ENCODE data around the gene RUBCNL. TPM values are rescaled to one million over a fixed set of nuclear protein-coding genes. Genes with fewer than 3 reads are reported as not detected.

Gene RUBCNL
- polyA plus RNA-seq, 1 donor (not counting 4 experiments of a cell fraction or from before 2014, with no cell fraction given): 0.12 TPM

- no peaks in the 10 kb centered on the region for H3K27me3 ChIP-seq (ENCODE audit: control insufficient read depth, extremely low read depth, insufficient read depth, low read length)
- H3K36me3 ChIP-seq (ENCODE audit: control insufficient read depth in 2 of 2, extremely low read depth in 1 of 2, insufficient read depth in 2 of 2, low read length in 2 of 2): no peaks in the 10 kb centered on the region
- FAIRE-seq (no peak), DNase-seq (ENCODE audit: low read depth, low spot score) (no peak)
- H2AFZ ChIP-seq (ENCODE audit: control insufficient read depth, low read length): no peak overlapping the region
- H3K9me1 ChIP-seq (ENCODE audit: control insufficient read depth, extremely low read depth, insufficient read depth, low read length): no peaks in the 10 kb centered on the region
- H3K9ac ChIP-seq (ENCODE audit: control insufficient read depth, extremely low read depth, insufficient read depth, low read length): no peak overlapping the region
- H3K27ac ChIP-seq (ENCODE audit: control insufficient read depth, insufficient read depth, low read length): no peak overlapping the region
- H3K4me2 ChIP-seq (ENCODE audit: control insufficient read depth, extremely low read depth, insufficient read depth, low read depth, low read length): no peak overlapping the region
- peaks cover 3% of the 10 kb centered on the region for H3K4me1 ChIP-seq (ENCODE audit: control insufficient read depth, extremely low read depth, insufficient read depth, low read length)
- H3K9me3 ChIP-seq (ENCODE audit: control insufficient read depth, low read depth, low read length): no peaks in the 10 kb centered on the region
- H4K20me1 ChIP-seq (ENCODE audit: control insufficient read depth, extremely low read depth, insufficient read depth, low read length): no peaks in the 10 kb centered on the region
- H3K79me2 ChIP-seq (ENCODE audit: control insufficient read depth, insufficient read depth, low read length): no peaks in the 10 kb centered on the region
- no peak overlapping the region for H3K4me3 ChIP-seq (ENCODE audit: control insufficient read depth in 2 of 3, extremely low read depth in 1 of 3, insufficient read depth in 2 of 3, low read depth in 1 of 3, low read length in 3 of 3)
- TF ChIP-seq CTCF (optimal IDR thresholded peaks at IDR 0.05 in 1 of 3, IDR thresholded peaks at IDR 0.05 in 1 of 3, conservative IDR thresholded peaks at IDR 0.05 in 1 of 3; ENCODE audit: extremely low read depth in 1 of 3, insufficient read depth in 2 of 3, low read length in 3 of 3) (no peak), EZH2 (IDR thresholded peaks at IDR 0.05; ENCODE audit: low read length) (no peak)
- dilution Hi-C loops (cut with MboI; ENCODE audit: extremely low pct_ligation_motif_present, low sequenced_read_pairs): no loop called here
These were observed 49.4 kb downstream of the RUBCNL start for GRCh38 chr13:46337700-46338099.

GRCh38 chr13:46334035-46334822 lies 52.8 kb downstream of the RUBCNL start:
- Histone ChIP-seq H3K79me2 (ENCODE audit: control insufficient read depth, insufficient read depth, low read length) (no peaks in the 10 kb centered on the region), H3K4me3 (ENCODE audit: control insufficient read depth in 2 of 3, extremely low read depth in 1 of 3, insufficient read depth in 2 of 3, low read depth in 1 of 3, low read length in 3 of 3) (no peak overlapping the region), H3K27ac (ENCODE audit: control insufficient read depth, insufficient read depth, low read length) (no peak overlapping the region), H3K9me1 (ENCODE audit: control insufficient read depth, extremely low read depth, insufficient read depth, low read length) (no peaks in the 10 kb centered on the region), H3K27me3 (ENCODE audit: control insufficient read depth, extremely low read depth, insufficient read depth, low read length) (no peaks in the 10 kb centered on the region), H3K9ac (ENCODE audit: control insufficient read depth, extremely low read depth, insufficient read depth, low read length) (no peak overlapping the region), H3K4me2 (ENCODE audit: control insufficient read depth, extremely low read depth, insufficient read depth, low read depth, low read length) (no peak overlapping the region), H3K36me3 (ENCODE audit: control insufficient read depth in 2 of 2, extremely low read depth in 1 of 2, insufficient read depth in 2 of 2, low read length in 2 of 2) (no peaks in the 10 kb centered on the region), H2AFZ (ENCODE audit: control insufficient read depth, low read length) (no peak overlapping the region), H3K4me1 (ENCODE audit: control insufficient read depth, extremely low read depth, insufficient read depth, low read length) (peaks cover 2% of the 10 kb centered on the region), H3K9me3 (ENCODE audit: control insufficient read depth, low read depth, low read length) (no peaks in the 10 kb centered on the region), H4K20me1 (ENCODE audit: control insufficient read depth, extremely low read depth, insufficient read depth, low read length) (no peaks in the 10 kb centered on the region)
- no peak for TF ChIP-seq CTCF (optimal IDR thresholded peaks at IDR 0.05 in 1 of 3, IDR thresholded peaks at IDR 0.05 in 1 of 3, conservative IDR thresholded peaks at IDR 0.05 in 1 of 3; ENCODE audit: extremely low read depth in 1 of 3, insufficient read depth in 2 of 3, low read length in 3 of 3)
- TF ChIP-seq EZH2 (IDR thresholded peaks at IDR 0.05; ENCODE audit: low read length): no peak
- FAIRE-seq: no peak
- DNase-seq (ENCODE audit: low read depth, low spot score): no peak
- dilution Hi-C loops (cut with MboI; ENCODE audit: extremely low pct_ligation_motif_present, low sequenced_read_pairs): no loop called here

Data from keratinocyte (primary cell).